Nephron progenitor cell (in vitro differentiated cells): ENCODE data around the gene DHFR.

Source experiments
- DNase-seq: peaks from one replicate; pipeline ENCODE4 v3.0.0; 2021
- H3K27ac Mint-ChIP-seq: 2 replicates; pipeline ENCODE4 v1.8.0; 2021; ENCODE audit warnings: mild to moderate bottlenecking, moderate library complexity, mixed read lengths
- H3K27me3 Mint-ChIP-seq: 2 replicates; pipeline ENCODE4 v1.8.0; 2021; ENCODE audit warnings: mild to moderate bottlenecking, low read depth, mixed read lengths; ENCODE audit not compliant: poor library complexity
- H3K36me3 Mint-ChIP-seq: 2 replicates; pipeline ENCODE4 v1.8.0; 2021; ENCODE audit warnings: low read depth, mixed read lengths
- H3K4me1 Mint-ChIP-seq: 2 replicates; pipeline ENCODE4 v1.8.0; 2021; ENCODE audit warnings: mixed read lengths
- H3K4me3 Mint-ChIP-seq: 2 replicates; pipeline ENCODE4 v1.8.0; 2021; ENCODE audit warnings: mild to moderate bottlenecking, moderate library complexity, mixed read lengths
- H3K9me3 Mint-ChIP-seq: 2 replicates; pipeline ENCODE4 v1.8.0; 2021; ENCODE audit warnings: mild to moderate bottlenecking, moderate library complexity, mixed read lengths
- TF ChIP-seq, protein P1 (sequence below): fragments of 200-600 bp; sonication (generic); IDR thresholded peaks from 2 replicates; pipeline ENCODE4 v1.5.0; 2021; ENCODE audit warnings: antibody characterized with exemption

DHFR gene

DNA sequence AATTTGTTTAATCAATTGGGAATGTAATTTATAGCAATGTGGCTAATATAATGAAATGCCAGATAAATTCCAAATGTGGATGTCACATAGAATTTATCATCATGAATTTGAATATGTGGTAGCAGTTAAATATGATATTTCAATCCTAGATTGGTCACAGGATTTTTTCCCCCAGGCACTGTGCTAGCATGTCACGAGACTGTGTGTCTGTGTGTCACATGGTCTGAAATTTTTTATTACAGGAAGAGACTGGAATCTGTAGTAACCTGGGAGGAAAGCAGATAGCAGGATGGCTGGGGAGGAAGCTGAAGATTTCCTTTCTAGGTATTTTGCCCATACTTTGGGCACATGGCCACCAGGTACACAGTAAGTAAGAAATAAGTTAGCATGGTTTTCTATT, 35.7 kb downstream of the DHFR start:
- Mint-ChIP-seq H3K4me3 (no peak overlapping the region), H3K27ac (no peak overlapping the region), H3K27me3 (peaks cover 3% of the 10 kb centered on the region), H3K9me3 (no peaks in the 10 kb centered on the region), H3K36me3 (peaks cover 24% of the 10 kb centered on the region), H3K4me1 (peaks cover 12% of the 10 kb centered on the region)
- no peak for DNase-seq
- TF ChIP-seq, protein P1, sequence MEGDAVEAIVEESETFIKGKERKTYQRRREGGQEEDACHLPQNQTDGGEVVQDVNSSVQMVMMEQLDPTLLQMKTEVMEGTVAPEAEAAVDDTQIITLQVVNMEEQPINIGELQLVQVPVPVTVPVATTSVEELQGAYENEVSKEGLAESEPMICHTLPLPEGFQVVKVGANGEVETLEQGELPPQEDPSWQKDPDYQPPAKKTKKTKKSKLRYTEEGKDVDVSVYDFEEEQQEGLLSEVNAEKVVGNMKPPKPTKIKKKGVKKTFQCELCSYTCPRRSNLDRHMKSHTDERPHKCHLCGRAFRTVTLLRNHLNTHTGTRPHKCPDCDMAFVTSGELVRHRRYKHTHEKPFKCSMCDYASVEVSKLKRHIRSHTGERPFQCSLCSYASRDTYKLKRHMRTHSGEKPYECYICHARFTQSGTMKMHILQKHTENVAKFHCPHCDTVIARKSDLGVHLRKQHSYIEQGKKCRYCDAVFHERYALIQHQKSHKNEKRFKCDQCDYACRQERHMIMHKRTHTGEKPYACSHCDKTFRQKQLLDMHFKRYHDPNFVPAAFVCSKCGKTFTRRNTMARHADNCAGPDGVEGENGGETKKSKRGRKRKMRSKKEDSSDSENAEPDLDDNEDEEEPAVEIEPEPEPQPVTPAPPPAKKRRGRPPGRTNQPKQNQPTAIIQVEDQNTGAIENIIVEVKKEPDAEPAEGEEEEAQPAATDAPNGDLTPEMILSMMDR: no peak

DNA sequence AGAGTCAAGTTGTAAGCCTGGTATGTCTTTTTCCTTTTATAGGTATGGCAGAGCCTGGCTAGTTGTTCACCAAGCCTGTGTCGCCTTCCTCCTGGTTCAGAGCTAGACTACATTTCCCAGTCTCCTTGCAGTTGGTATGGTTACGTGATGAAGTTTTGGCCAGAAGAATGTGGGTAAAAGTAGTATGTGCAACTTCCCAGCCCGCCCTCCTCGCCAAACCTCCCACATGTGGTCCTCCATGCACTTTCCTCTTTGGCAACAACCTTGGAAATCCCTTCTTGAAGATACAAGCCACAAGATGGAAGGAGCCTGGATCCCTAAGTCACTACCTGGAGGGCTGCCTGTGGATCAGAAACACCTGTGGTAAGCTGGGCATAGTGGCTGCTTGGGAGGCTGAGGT, 36.3 kb downstream of the DHFR start:
- Mint-ChIP-seq H3K9me3 (no peaks in the 10 kb centered on the region), H3K4me1 (peaks cover 5% of the 10 kb centered on the region), H3K27me3 (peaks cover 3% of the 10 kb centered on the region), H3K27ac (no peak overlapping the region), H3K4me3 (no peak overlapping the region), H3K36me3 (peaks cover 24% of the 10 kb centered on the region)
- DNase-seq: no peak
- TF ChIP-seq, protein P1: no peak

DNA sequence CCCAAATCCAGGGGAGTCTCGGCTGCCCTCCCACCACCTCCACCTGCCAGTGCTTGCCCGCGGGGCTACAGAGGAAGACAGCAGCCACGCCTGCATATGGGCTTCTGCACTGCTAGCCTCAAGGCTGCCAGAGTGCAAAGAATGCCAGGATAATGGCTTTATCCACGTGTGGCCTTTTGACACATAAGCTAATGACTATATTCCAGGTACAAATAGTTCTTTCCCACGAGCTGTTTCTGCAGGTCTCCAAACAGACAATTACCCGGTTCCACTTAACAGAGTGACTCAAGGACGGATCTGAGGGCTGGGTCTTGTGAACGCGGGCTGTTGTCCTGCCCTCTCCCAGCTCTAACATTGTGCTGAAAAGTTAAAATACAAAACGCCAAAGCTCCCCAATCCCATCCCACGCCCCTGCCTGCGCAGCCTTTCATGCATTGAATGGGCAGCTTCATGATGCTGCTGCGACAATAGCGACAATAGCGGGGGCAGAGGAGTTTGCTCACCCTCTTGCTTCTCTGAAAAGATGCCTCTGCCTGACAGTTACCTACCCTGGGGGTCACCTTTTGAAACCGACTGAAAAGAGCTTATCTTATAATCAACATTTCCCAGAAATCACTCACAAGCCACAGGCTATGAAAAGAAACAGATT, 39.4 kb downstream of the DHFR start:
- TF ChIP-seq, protein P1: no peak
- H3K27me3 Mint-ChIP-seq: peaks cover 3% of the 10 kb centered on the region
- no peak overlapping the region for H3K4me3 Mint-ChIP-seq
- H3K4me1 Mint-ChIP-seq: no peaks in the 10 kb centered on the region
- H3K9me3 Mint-ChIP-seq: no peaks in the 10 kb centered on the region
- no peak overlapping the region for H3K27ac Mint-ChIP-seq
- no peak for DNase-seq
- peaks cover 5% of the 10 kb centered on the region for H3K36me3 Mint-ChIP-seq

DNA sequence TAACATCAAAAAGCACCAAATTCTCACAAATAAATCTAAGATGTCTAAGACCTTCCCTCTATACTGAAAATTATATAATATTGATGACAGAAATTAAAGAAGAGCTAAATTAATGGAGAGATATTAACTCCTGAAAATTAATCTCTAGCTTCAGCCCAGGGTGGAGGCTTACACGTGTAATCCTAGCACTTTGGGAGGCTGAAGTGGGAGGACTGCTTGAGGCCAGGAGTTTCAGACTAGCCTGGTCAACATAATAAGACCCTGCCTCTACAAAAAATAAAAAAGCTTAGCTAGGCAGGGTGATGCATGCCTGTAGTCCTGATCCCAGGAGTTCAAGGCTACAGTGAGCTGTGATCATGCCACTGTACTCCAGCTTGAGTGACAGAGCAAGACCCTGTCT, 45.1 kb downstream of the DHFR start:
- no peak for DNase-seq
- Mint-ChIP-seq H3K27me3 (no peaks in the 10 kb centered on the region), H3K4me1 (no peaks in the 10 kb centered on the region), H3K4me3 (no peak overlapping the region), H3K27ac (no peak overlapping the region), H3K9me3 (peaks cover 8% of the 10 kb centered on the region), H3K36me3 (no peaks in the 10 kb centered on the region)
- TF ChIP-seq, protein P1: no peak

DNA sequence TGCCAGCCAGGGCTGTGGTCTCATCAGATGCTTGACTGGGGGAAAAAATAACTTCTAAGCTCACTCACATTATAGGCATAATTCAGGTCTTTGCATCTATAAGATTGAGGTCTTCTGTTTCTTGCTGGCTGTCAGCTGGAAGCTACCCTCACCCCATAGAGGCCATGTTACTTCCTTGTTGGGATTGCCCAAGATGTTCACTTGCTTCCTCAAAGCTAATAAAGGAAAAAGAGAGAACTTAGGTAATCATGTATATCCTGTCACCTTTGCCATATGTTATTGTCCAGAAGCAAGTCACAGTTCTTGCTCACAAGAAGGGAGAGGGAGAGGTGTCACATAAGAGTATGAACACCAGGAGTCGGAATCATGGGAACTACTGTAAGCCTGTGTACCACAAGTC, 46.1 kb downstream of the DHFR start:
- TF ChIP-seq, protein P1: no peak
- no peaks in the 10 kb centered on the region for H3K27me3 Mint-ChIP-seq
- H3K27ac Mint-ChIP-seq: no peak overlapping the region
- no peaks in the 10 kb centered on the region for H3K4me1 Mint-ChIP-seq
- peaks cover 8% of the 10 kb centered on the region for H3K9me3 Mint-ChIP-seq
- no peak overlapping the region for H3K4me3 Mint-ChIP-seq
- no peak for DNase-seq
- no peaks in the 10 kb centered on the region for H3K36me3 Mint-ChIP-seq

DNA sequence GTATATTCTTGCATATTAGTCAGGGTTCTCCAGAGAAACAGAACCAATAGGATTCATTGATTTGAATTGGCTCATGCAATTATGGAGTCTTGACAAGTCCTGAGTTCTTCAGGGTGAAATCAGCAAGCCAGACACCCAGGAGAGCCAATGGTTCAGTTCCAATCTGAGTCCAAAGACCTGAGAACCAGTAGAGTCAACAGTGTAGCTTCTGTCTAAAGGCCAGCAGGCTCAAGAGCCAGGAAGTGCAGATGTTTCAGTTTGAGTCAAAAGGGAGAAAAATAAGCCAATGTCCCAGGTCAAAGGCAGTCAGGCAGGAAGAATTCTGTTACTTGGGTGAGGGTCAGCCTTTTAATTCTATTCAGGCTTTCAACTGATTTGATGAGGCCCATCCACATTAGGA, 47.0 kb downstream of the DHFR start:
- TF ChIP-seq, protein P1: no peak
- no peaks in the 10 kb centered on the region for H3K4me1 Mint-ChIP-seq
- H3K4me3 Mint-ChIP-seq: no peak overlapping the region
- no peaks in the 10 kb centered on the region for H3K36me3 Mint-ChIP-seq
- no peak for DNase-seq
- peaks cover 8% of the 10 kb centered on the region for H3K9me3 Mint-ChIP-seq
- H3K27me3 Mint-ChIP-seq: no peaks in the 10 kb centered on the region
- H3K27ac Mint-ChIP-seq: no peak overlapping the region
